ENCODE results near the gene LDLRAD4.
A peak's percentile ranks its signal among the peaks of the same experiment; 100 is the strongest.

LDLRAD4 gene

GRCh38 chr18:13462686-13463085 lies 244.1 kb downstream of the LDLRAD4 start:
- Histone ChIP-seq H3K9me3 (ENCODE audit: insufficient read depth, low read length) (no peaks in the 10 kb centered on the region), H4K20me1 (ENCODE audit: low read depth, low read length) (no peaks in the 10 kb centered on the region), H3K27me3 (ENCODE audit: low read length) (no peaks in the 10 kb centered on the region; the same call in 1 of the 2 replicates), H3K27ac (ENCODE audit: low read depth, low read length) (no peak overlapping the region), H3K36me3 (ENCODE audit: low read length) (no peaks in the 10 kb centered on the region), H3K4me3 (ENCODE audit: insufficient read depth, low read length, poor library complexity, severe bottlenecking) (no peak overlapping the region), H2AFZ (ENCODE audit: low read depth, low read length, severe bottlenecking) (no peak overlapping the region), H3K9me2 (replicated peaks; ENCODE audit: insufficient read depth, low read length) (no peaks in the 10 kb centered on the region), H3K9ac (ENCODE audit: low read length) (no peak overlapping the region), H3K79me2 (ENCODE audit: insufficient read depth, low read length) (no peaks in the 10 kb centered on the region), H3F3A (ENCODE audit: insufficient read depth) (no peaks in the 10 kb centered on the region), H3K4me2 (ENCODE audit: low read depth, low read length, poor library complexity, severe bottlenecking) (no peak overlapping the region)
- TF ChIP-seq EZH2phosphoT487 (conservative IDR thresholded peaks at IDR 0.05; ENCODE audit: low read length), result no peak
- TF ChIP-seq, protein P1, sequence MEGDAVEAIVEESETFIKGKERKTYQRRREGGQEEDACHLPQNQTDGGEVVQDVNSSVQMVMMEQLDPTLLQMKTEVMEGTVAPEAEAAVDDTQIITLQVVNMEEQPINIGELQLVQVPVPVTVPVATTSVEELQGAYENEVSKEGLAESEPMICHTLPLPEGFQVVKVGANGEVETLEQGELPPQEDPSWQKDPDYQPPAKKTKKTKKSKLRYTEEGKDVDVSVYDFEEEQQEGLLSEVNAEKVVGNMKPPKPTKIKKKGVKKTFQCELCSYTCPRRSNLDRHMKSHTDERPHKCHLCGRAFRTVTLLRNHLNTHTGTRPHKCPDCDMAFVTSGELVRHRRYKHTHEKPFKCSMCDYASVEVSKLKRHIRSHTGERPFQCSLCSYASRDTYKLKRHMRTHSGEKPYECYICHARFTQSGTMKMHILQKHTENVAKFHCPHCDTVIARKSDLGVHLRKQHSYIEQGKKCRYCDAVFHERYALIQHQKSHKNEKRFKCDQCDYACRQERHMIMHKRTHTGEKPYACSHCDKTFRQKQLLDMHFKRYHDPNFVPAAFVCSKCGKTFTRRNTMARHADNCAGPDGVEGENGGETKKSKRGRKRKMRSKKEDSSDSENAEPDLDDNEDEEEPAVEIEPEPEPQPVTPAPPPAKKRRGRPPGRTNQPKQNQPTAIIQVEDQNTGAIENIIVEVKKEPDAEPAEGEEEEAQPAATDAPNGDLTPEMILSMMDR (IDR thresholded peaks at IDR 0.05; ENCODE audit: insufficient read depth, low read length, poor library complexity, severe bottlenecking), result no peak

DNA sequence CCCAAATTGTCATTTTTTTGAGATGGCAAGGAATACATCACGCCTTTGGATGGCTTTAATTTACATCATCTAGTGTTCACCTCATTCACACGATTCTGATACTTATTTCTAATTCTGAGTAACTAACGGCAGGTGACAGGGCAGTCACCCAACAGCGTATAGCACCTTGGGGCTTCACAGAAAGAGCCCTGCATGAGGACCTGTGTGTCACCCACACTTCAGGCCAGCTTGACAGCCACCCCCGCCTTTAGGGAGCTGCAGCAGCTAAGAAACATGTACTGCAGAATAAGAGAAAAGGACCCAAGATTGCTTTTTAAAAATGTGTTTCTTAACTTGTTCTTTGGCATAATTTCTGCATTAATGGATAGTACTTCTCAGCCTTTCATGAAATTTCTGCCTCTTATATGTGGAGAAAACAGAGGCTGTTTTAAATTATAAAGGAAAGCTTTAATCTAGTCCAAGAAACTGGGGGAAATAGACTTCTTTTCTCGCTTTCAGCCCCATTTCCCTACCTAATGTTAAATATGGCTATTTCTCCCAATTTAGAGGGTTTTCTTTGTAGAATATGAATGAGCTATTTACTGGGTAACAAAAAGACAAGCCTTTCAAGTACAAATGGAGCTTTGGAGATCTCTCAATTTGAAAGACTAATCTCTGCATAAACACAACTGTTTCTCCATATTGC lies 245.1 kb downstream of the LDLRAD4 start:
- H3K4me3 ChIP-seq (ENCODE audit: insufficient read depth, low read length, poor library complexity, severe bottlenecking), result no peak overlapping the region
- no peak overlapping the region for H3K9ac ChIP-seq (ENCODE audit: low read length)

GRCh38 chr18:13464432-13465123 lies 246.0 kb downstream of the LDLRAD4 start:
- Histone ChIP-seq H3K36me3 (ENCODE audit: low read length) (no peaks in the 10 kb centered on the region), H3K27me3 (ENCODE audit: low read length) (no peaks in the 10 kb centered on the region; the same call in 1 of the 2 replicates), H2AFZ (ENCODE audit: low read depth, low read length, severe bottlenecking) (peak overlapping the region; percentile 74), H3K79me2 (ENCODE audit: insufficient read depth, low read length) (no peaks in the 10 kb centered on the region), H4K20me1 (ENCODE audit: low read depth, low read length) (no peaks in the 10 kb centered on the region), H3K27ac (ENCODE audit: low read depth, low read length) (no peak overlapping the region), H3K4me3 (ENCODE audit: insufficient read depth, low read length, poor library complexity, severe bottlenecking) (peak overlapping the region; percentile 23), H3K9ac (ENCODE audit: low read length) (peak overlapping the region; percentile 10; the same call in 1 of the 2 replicates), H3K9me2 (replicated peaks; ENCODE audit: insufficient read depth, low read length) (no peaks in the 10 kb centered on the region), H3F3A (ENCODE audit: insufficient read depth) (no peaks in the 10 kb centered on the region), H3K9me3 (ENCODE audit: insufficient read depth, low read length) (no peaks in the 10 kb centered on the region), H3K4me2 (ENCODE audit: low read depth, low read length, poor library complexity, severe bottlenecking) (peak overlapping the region; percentile 55)
- TF ChIP-seq, protein P1 (IDR thresholded peaks at IDR 0.05; ENCODE audit: insufficient read depth, low read length, poor library complexity, severe bottlenecking), result no peak
- no peak for TF ChIP-seq EZH2phosphoT487 (conservative IDR thresholded peaks at IDR 0.05; ENCODE audit: low read length)

More for the DNA sequence above, 245.1 kb downstream of the LDLRAD4 start:
- no peaks in the 10 kb centered on the region for H3K9me2 ChIP-seq (replicated peaks; ENCODE audit: insufficient read depth, low read length)
- H4K20me1 ChIP-seq (ENCODE audit: low read depth, low read length), result no peaks in the 10 kb centered on the region
- H2AFZ ChIP-seq (ENCODE audit: low read depth, low read length, severe bottlenecking), result no peak overlapping the region
- no peaks in the 10 kb centered on the region; the same call in 1 of the 2 replicates for H3K27me3 ChIP-seq (ENCODE audit: low read length)
- TF ChIP-seq EZH2phosphoT487 (conservative IDR thresholded peaks at IDR 0.05; ENCODE audit: low read length), result no peak
- TF ChIP-seq, protein P1 (IDR thresholded peaks at IDR 0.05; ENCODE audit: insufficient read depth, low read length, poor library complexity, severe bottlenecking), result no peak
- H3K4me2 ChIP-seq (ENCODE audit: low read depth, low read length, poor library complexity, severe bottlenecking), result no peak overlapping the region
- no peaks in the 10 kb centered on the region for H3K9me3 ChIP-seq (ENCODE audit: insufficient read depth, low read length)
- H3F3A ChIP-seq (ENCODE audit: insufficient read depth), result no peaks in the 10 kb centered on the region
- no peaks in the 10 kb centered on the region for H3K36me3 ChIP-seq (ENCODE audit: low read length)
- no peak overlapping the region for H3K27ac ChIP-seq (ENCODE audit: low read depth, low read length)
- H3K79me2 ChIP-seq (ENCODE audit: insufficient read depth, low read length), result no peaks in the 10 kb centered on the region

Data from SU-DHL-6 (cell line).